K562 (cell line): Measurements from ENCODE around the gene SLC4A2. TPM values are rescaled to one million over a fixed set of nuclear protein-coding genes. Genes with fewer than 3 reads are reported as not detected.

Experiments
- ARID3B ChIP-seq: fragments of 250-450 bp; sonication (Bioruptor Pico); IDR thresholded peaks from 2 replicates; pipeline ENCODE4 v1.4.0; 2020; ENCODE audit warnings: borderline replicate concordance
- BCOR ChIP-seq: fragments of 450-650 bp; IDR thresholded peaks from 2 replicates; pipeline ENCODE4 v1.6.1; 2016
- DMBX1 ChIP-seq: fragments of 250-450 bp; sonication (Bioruptor Pico); IDR thresholded peaks from 2 replicates; pipeline ENCODE4 v1.8.0; 2022; ENCODE audit warnings: inconsistent platforms, mild to moderate bottlenecking, moderate library complexity, borderline replicate concordance
- FOXK2 ChIP-seq, 2 experiments: fragments of 450-650 bp; IDR thresholded peaks in 1 of 2; conservative IDR thresholded peaks in 1 of 2; 2 replicates each; pipeline ENCODE4 v1.6.1; 2016; ENCODE audit warnings: low read depth in 2 of 2, mild to moderate bottlenecking in 1 of 2
- HMG20B ChIP-seq: fragments of 250-450 bp; sonication (Bioruptor Pico); IDR thresholded peaks from 2 replicates; pipeline ENCODE4 v1.5.0; 2021; ENCODE audit warnings: mild to moderate bottlenecking
- HNRNPLL ChIP-seq: fragments of 200-400 bp; formaldehyde crosslinking; IDR thresholded peaks from 2 replicates; pipeline ENCODE4 v1.6.1; 2017; ENCODE audit warnings: low read length, low read depth, mild to moderate bottlenecking; ENCODE audit not compliant: poor library complexity, severe bottlenecking
- MCM3 ChIP-seq: fragments of 450-650 bp; IDR thresholded peaks from 2 replicates; pipeline ENCODE4 v1.6.1; 2016
- MED1 ChIP-seq: sonication (generic); formaldehyde crosslinking; IDR thresholded peaks from 2 replicates; pipeline ENCODE4 v1.8.1; 2023; ENCODE audit warnings: missing genetic modification reagents, borderline replicate concordance
- NR3C1 ChIP-seq: sonication (generic); formaldehyde crosslinking; IDR thresholded peaks from 2 replicates; pipeline ENCODE4 v1.8.1; 2022; ENCODE audit warnings: missing genetic modification reagents
- NRF1 ChIP-seq, 2 experiments: fragments of 450-650 bp; IDR thresholded peaks in 1 of 2; conservative IDR thresholded peaks in 1 of 2; 2 replicates each; pipeline ENCODE4 v1.6.1; 2014; ENCODE audit warnings: mild to moderate bottlenecking in 2 of 2
- PHF21A ChIP-seq: fragments of 450-650 bp; IDR thresholded peaks from 2 replicates; pipeline ENCODE4 v1.6.1; 2017; ENCODE audit warnings: low read depth, borderline replicate concordance
- PHF8 ChIP-seq: fragments of 200-600 bp; sonication (generic); IDR thresholded peaks from 2 replicates; pipeline ENCODE4 v1.6.1; 2012; ENCODE audit warnings: mixed run types, mild to moderate bottlenecking, inconsistent platforms, low read length, moderate library complexity, borderline replicate concordance
- RBM34 ChIP-seq: fragments of 200-400 bp; formaldehyde crosslinking; IDR thresholded peaks from 2 replicates; pipeline ENCODE4 v1.6.1; 2018; ENCODE audit warnings: low read length, borderline replicate concordance; ENCODE audit not compliant: insufficient read depth
- TSC22D4 ChIP-seq: fragments of 450-650 bp; IDR thresholded peaks from 2 replicates; pipeline ENCODE4 v1.6.1; 2016; ENCODE audit warnings: missing genetic modification characterization, missing biosample characterization, control low read depth
- ZBED1 ChIP-seq: IDR thresholded peaks from 2 replicates; pipeline ENCODE4 v1.6.1; 2014
- ZBTB49 ChIP-seq: sonication (generic); formaldehyde crosslinking; IDR thresholded peaks from 2 replicates; pipeline ENCODE4 v1.8.0; 2022; ENCODE audit warnings: missing genetic modification reagents, mild to moderate bottlenecking, borderline replicate concordance
- ZNF431 ChIP-seq: sonication (generic); formaldehyde crosslinking; IDR thresholded peaks from 2 replicates; pipeline ENCODE4 v1.8.0; 2022; ENCODE audit warnings: mild to moderate bottlenecking, missing genetic modification reagents
- ZNF436 ChIP-seq: fragments of 250-450, 450-650 bp; sonication (Bioruptor Pico); formaldehyde crosslinking; IDR thresholded peaks from 2 replicates; pipeline ENCODE4 v1.7.0; 2020; ENCODE audit warnings: mild to moderate bottlenecking
- ZNF444 ChIP-seq: fragments of 250-450 bp; sonication (Bioruptor Pico); IDR thresholded peaks from 2 replicates; pipeline ENCODE4 v1.4.0; 2020; ENCODE audit warnings: mild to moderate bottlenecking, moderate library complexity
- ZNF644 ChIP-seq: fragments of 200-800 bp; sonication (Bioruptor generic); IDR thresholded peaks from 2 replicates; pipeline ENCODE4 v1.6.1; 2016; ENCODE audit warnings: low read depth, missing genetic modification characterization, missing compliant biosample characterization
- ZNF668 ChIP-seq: fragments of 250-450 bp; sonication (Bioruptor Pico); IDR thresholded peaks from 2 replicates; pipeline ENCODE4 v1.8.0; 2022; ENCODE audit warnings: mild to moderate bottlenecking, inconsistent platforms
- ZNF695 ChIP-seq: fragments of 450-650 bp; formaldehyde crosslinking; IDR thresholded peaks from 2 replicates; pipeline ENCODE4 v1.4.0; 2020; ENCODE audit warnings: mild to moderate bottlenecking, moderate library complexity
- polyA plus RNA-seq, 8 experiments: library from polyadenylated mRNA; depleted of rRNA in 4 of 8; stranded (reverse) in 5 of 8; unstranded in 3 of 8; fragments of >200 nt; fragmentation: Nextera tagmentation in 2 of 8; fragmentation: Illumina TruSeq in 1 of 8; extraction: Ambion mirVana in 2 of 8; extraction: Trizol in 1 of 8; gene quantifications; 2 replicates each; pipeline versions ENCODE4 v1.2.1 to v1.2.3, GENCODE V29; 2011 to 2014; ENCODE audit warnings: inconsistent platforms in 1 of 8, missing spikeins in 1 of 8
- total RNA-seq, 7 experiments: library from RNA; depleted of rRNA in 6 of 7; stranded (reverse); fragments of >200 nt in 6 of 7; fragmentation: Illumina TruSeq in 2 of 7; extraction: Trizol in 2 of 7; gene quantifications; 2 replicates each; pipeline versions ENCODE4 v1.2.1 to v1.2.3, GENCODE V29; 2011 to 2021; ENCODE audit warnings: low replicate concordance in 1 of 7
- TF ChIP-seq, protein P1 (sequence below): fragments of 250-450 bp; sonication (Bioruptor Pico); IDR thresholded peaks from 2 replicates; pipeline ENCODE4 v1.5.1; 2021; ENCODE audit warnings: mild to moderate bottlenecking

Gene SLC4A2
- total and polyA plus RNA-seq, 9 of the 15 experiments (the other 6 are each of a cell fraction or from before 2014, with no cell fraction given) = 11.4 to 375 (median 130) TPM

GRCh38 chr7:151085691-151086620 is 26.6 kb downstream of the SLC4A2 start, which contains the start of gene AGAP3 (continued):
- TF ChIP-seq HNRNPLL (no peak), BCOR (no peak; the same call in none of the 2 replicates), ZNF431 (CRISPR knock-in tag) (peak; percentile 48; the same call in 1 of the 2 replicates), RBM34 (no peak), ZNF436 (CRISPR knock-in tag) (no peak), FOXK2 (conservative IDR thresholded peaks at IDR 0.05 in 1 of 2, IDR thresholded peaks at IDR 0.05 in 1 of 2; ENCODE audit: low read depth in 2 of 2) (no peak; a peak in 1 of 4 replicates), ARID3B (CRISPR knock-in tag) (peak; percentile 88; the same call in 1 of the 2 replicates), MED1 (CRISPR knock-in tag) (no peak), ZNF444 (CRISPR knock-in tag) (no peak), NR3C1 (CRISPR knock-in tag) (no peak), ZNF695 (CRISPR knock-in tag) (0 out of 2 replicates have a peak, but pooled peaks have one; percentile 56), MCM3 (no peak), PHF21A (no peak), HMG20B (CRISPR knock-in tag) (no peak), ZBED1 (peak; percentile 69; the same call in 1 of the 2 replicates), ZBTB49 (no peak), ZNF668 (CRISPR knock-in tag) (peak; percentile 63; the same call in 1 of the 2 replicates), PHF8 (peak; percentile 94; the same call in 1 of the 2 replicates), NRF1 (conservative IDR thresholded peaks at IDR 0.05 in 1 of 2, IDR thresholded peaks at IDR 0.05 in 1 of 2) (peak; percentile 58 to 59), DMBX1 (CRISPR knock-in tag) (peak; percentile 14; the same call in 1 of the 2 replicates), TSC22D4 (no peak), ZNF644 (tag) (no peak)
- TF ChIP-seq, protein P1, sequence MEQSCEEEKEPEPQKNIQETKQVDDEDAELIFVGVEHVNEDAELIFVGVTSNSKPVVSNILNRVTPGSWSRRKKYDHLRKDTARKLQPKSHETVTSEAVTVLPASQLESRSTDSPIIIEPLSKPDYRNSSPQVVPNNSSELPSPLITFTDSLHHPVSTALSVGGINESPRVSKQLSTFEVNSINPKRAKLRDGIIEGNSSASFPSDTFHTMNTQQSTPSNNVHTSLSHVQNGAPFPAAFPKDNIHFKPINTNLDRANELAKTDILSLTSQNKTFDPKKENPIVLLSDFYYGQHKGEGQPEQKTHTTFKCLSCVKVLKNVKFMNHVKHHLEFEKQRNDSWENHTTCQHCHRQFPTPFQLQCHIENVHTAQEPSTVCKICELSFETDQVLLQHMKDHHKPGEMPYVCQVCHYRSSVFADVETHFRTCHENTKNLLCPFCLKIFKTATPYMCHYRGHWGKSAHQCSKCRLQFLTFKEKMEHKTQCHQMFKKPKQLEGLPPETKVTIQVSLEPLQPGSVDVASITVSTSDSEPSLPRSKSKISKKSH (CRISPR knock-in tag) = no peak
